Activated T-helper 9 cell treated with anti-CD3 and anti-CD28 coated beads, Interleukin-2, amount 50 U/mL, for 16 hours (primary cell): ENCODE data around the gene HS6ST1.

Experiments
- DNase-seq: peaks from one replicate; pipeline ENCODE4 v3.0.0-alpha.2; 2020; ENCODE audit warnings: low read depth

Gene HS6ST1, protein sequence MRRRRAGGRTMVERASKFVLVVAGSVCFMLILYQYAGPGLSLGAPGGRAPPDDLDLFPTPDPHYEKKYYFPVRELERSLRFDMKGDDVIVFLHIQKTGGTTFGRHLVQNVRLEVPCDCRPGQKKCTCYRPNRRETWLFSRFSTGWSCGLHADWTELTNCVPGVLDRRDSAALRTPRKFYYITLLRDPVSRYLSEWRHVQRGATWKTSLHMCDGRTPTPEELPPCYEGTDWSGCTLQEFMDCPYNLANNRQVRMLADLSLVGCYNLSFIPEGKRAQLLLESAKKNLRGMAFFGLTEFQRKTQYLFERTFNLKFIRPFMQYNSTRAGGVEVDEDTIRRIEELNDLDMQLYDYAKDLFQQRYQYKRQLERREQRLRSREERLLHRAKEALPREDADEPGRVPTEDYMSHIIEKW

DNA sequence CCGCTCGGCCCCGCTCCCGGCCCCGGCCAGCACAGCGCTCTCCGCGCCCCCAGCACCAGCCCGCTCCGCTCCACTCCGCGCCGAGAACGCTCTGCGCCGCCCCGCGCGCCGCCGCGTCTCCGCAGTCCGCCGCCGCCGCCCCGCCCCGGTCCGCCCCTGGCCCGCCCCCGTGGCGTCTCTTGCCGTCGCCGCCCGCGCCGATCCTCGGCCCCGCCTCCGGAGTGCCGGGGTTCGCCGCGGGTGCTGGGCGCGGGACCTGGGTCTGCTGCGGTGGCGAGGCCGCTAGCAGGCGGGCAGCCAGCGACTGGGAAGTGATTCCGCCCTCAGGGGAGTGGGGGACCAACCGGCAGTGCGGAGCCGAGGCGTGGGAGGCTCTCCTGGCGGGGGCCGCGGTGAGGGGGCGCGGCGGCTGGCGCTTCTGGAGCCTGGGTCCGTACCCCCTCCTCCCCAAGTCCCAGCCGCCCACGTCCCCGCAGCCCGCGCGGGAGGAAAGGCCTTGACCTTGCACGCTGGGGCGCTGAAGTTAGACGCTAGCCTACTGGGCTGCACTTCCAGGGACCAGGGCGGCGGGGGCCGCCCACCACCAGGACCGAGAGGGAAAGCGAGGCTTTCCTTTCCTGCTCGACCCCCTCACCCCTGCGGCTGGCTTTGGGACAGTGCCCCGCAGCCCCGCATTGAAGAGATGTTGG is at the start of gene HS6ST1:
TSS of gene HS6ST1 (minus strand) at position 93 of the 689 bp plus-strand sequence. CDS start 305 bp downstream, outside the sequence.
- peak; percentile 83 for DNase-seq

DNA sequence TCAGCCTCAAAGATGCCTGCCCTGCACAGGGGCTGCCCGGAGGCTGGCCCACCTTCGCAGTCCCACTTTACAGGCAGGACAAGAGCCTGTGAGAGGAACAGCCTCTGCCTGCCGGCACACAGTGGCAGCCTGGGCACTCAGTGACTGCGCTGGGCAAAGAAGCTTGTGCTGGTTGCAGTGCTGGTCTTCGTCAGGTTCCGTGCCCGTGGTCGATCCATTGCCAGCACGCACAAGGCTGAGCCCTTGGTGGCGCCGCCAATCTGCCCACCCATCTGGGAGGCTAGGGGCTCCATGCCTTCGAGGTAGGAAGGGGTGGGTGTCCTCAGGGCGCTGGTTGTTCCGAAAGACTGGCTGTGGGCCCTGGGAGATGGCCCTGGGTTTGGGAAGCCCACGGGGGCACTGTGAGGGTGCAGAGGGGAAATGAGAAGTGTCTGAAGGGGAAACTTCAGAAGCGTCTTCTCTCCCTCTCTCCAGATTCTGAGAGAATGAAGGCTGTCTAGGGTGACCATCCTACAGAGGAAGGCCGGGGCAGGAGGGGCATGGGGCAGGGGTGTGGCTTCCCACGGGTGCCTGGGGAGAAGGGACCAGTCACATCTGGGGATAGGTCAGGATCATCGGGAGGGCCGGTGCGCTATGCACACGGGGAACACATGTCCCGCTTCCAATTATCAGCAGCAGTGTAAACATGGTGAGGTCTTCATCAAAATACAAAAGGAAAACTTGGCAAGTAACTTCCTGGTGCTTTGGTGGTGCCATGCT is 49.1 kb upstream of the HS6ST1 start:
- no peak for DNase-seq

DNA sequence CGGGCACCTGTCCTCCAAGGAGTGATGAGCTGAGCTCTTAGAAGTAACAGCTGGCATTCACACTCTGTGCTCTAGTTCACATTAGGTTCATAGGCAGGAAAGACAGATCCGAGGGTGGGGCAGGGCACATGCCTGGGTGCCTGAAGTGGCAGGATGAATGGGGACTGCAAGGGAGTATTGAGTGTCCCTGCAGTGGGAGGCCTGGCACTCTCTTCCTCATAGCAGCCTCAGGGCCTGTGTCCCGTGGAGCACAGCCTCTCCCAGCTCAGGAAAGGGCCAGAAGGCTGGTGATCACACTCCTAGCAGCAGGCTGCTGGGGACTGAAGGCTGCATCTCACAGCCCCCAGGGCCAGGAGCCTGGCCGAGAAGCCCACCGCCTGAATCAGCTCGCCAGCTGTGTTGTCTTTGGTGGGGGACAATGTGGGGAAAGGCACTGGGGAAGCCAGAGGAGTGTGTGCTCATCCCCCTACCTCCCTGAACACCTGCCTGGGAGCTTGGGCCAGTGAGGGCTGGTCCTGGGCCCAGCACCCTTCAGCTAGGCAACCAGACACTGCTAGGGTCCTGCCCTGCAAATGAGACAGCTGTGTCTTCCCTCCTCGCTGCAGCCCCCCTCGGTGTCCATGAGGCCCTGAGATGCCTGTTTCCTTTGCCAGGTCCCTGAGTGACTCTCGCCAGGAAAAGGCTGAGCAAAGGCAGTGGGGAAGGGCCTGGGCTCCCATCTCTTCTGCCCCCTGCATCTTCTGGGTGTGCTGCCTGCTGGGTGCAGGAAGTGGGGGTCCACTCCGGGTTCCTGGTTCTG is 48.2 kb upstream of the HS6ST1 start:
- DNase-seq: no peak

DNA sequence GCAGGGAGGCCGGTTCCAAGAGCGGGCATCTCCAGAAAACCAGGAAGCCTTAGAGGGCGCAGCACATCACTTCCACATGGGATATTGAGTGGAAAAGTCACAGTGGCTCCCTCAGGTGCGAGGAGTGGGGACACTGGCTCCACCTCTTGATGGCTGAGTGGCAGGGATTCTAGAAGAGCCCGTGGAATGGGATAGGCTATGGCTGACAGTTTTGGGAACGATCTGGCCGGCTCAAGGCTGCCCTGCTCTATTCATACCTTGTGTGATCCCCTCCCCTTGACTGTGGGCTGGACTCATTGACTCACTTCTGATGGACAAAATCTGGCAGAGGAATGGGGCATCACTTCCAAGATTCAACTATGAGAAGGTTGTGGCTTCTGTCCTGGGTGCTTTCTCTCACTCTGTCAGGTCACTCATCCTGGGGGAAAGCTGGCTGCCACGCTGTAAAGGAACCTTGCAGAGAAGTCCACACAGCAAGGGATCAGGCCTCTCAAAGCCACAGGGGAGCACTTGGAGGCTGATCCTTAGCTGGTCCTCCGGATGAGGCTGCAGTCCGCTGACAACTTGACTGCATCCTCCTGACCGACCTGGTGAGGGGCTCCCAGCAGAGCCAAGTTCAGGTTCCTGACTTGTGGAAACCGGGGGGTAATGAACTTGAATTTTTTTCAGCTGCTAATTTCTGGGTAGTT is 46.7 kb upstream of the HS6ST1 start:
- DNase-seq: no peak

DNA sequence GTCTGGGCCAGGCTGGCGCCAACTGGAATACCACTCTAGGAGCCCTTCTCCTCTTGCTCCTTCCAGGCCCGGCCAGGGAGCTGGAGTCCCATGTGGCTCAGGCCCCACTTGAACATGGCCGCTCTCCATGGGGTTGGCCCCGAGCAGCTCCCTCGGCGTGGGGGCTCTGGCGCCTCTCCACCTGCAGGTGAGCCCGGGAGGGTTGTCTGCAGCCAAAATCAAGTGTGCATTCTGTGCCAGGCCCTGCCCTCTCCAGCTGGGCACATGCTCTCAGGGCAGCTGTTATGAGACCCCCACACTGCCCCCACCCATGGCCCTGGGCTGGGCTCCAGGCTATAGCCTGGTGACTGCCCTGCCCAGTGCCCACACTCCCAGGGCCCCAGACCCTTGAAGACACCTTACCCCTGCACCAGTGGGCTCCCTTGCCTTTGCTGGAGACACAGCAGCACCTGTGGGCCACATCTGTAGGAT is 45.8 kb upstream of the HS6ST1 start:
- no peak for DNase-seq

DNA sequence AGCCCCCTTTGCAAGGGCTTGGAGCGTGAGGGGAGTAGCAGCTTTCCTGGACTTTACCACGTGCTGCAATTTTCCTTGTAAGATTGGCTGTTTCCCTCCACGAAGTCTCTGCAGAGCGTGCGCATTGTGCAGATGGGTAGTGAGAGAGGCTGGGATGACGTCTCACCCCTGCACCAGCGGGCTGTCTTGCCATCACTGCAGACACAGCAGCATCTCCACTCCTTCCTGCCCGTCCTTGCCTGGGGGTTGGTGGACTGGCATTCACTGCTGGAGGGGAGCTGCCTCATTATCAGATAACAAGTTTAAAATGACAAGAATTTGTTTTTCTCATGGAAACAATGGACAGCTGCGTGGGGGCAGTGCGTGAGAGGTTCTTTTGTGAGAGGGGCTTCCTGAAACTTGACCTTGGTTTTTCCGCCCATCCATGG is 45.3 kb upstream of the HS6ST1 start:
- no peak for DNase-seq

DNA sequence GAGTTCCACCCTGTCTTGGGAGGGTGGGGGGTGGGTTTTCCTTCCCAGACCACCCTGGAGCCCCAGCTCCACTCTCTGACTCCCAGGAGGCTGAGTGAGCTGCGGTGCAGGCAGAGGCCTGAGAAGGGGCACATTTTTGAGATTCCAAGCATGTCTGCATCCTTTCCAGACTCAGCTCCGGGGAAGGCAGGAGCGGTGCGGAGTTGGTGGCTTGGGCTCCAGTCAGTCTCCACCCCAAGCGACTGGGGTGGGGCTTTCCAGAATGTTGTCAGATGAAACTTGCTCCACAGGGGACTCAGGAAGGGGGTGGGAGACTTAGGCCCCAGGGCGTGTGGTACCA is 44.2 kb upstream of the HS6ST1 start:
- no peak for DNase-seq

DNA sequence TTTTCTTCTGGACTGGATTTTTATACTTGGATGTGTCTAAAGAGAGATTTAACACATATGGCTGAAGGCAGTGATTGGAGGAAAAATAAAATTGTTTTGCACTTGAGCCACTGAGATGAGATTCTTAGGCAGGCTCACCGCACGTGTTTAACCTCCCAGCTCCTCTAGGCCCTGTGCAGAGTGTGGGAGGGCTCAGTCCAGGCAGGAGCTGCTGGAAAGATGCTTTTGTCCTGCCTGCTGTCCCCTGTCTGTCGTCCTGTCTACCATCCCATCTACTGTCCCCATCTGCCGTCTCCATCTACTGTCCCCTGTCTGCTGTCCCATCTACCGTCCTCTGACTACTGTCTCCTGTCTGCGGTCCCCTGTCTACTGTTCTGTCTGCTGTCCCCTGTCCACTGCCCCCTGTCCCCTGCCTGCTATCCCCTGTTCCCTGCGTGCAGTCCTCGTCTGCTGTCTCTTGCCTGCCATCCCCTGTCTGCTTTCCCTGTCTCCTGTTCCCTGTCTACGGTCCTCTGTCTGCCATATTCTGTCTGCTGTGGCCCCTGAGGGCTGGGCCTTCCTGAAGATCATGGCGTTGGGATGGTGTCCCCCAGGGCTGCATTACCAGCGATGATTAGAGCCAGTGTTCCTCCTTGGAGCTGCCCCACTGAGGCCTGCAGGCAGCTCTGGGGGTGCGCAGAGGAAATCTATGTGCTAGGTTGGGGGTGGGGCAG is 43.7 kb upstream of the HS6ST1 start:
- no peak for DNase-seq

DNA sequence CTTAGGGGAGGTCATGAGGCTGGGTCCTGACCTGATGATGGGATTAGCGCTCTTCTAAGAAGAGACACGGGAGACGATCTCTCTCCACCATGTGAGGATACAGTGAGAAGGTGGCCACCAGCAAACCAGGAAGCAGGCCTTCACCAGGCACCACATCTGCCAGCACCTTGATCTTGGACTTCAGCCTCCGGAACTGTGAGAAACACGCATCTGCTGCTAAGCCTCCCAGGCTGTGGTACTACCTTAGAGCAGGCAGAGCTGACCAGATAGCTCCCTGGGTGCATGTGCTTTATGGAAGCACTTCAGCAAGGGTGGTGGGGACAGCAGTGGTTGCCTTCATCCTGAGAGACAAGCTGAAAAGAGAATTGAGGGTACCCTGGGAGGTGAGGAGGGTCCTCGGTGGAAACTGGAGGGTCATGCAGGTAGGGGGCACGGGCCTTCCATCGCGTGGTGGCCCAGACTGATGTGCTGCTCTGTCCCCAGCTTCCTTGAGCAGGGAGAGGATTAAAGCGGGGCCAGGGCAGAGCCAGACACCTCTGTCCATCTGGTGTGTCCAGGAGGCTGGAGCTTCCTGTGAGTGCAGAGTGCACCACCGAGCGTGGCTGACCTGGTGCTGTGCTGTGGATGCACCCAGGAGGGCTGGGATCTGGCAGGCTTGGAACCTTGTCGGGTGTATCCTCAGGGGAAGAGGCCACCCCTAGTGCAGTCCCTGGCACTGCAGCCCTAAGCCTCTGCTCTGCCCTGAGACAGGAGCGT is 42.9 kb upstream of the HS6ST1 start:
- no peak for DNase-seq

DNA sequence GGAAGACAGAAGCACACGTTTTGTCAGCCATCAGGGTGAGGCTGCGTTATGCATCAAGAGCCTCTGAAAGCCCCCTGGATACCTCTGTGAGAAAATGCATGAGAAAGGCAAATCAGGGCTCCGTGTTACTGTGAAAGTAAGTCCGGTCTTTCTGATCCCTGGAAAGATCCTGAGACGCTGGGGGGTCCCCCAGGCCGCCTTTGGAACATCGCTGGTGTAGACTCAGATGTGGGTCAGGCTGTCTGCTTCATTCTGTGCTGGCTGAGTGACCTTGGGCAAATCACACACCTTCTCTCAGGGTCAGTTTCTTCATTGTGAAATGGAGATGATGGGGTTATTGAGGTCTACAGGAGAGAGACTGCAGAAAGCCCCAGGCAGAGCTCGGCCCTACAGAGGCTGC is 42.0 kb upstream of the HS6ST1 start:
- DNase-seq: no peak

DNA sequence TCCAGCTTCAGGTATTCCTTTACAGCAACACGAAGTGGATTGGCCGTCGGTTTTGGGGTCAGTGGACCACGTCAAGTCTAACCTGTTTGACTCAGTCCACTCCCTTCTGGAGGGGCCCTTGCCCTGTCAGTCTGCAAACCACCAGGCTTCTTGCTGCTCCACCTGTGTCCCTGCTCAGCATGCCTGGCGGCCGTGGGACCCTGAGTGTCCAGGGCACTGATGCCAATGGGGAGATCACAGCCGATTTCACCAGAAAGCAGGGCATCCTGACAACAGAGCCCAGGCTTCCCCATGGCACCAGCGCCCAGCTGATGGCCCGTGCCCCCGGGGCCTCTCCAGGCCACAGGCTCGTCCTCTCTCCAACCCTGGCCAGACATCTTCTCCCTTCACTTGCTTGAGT is 41.2 kb upstream of the HS6ST1 start:
- DNase-seq: no peak

DNA sequence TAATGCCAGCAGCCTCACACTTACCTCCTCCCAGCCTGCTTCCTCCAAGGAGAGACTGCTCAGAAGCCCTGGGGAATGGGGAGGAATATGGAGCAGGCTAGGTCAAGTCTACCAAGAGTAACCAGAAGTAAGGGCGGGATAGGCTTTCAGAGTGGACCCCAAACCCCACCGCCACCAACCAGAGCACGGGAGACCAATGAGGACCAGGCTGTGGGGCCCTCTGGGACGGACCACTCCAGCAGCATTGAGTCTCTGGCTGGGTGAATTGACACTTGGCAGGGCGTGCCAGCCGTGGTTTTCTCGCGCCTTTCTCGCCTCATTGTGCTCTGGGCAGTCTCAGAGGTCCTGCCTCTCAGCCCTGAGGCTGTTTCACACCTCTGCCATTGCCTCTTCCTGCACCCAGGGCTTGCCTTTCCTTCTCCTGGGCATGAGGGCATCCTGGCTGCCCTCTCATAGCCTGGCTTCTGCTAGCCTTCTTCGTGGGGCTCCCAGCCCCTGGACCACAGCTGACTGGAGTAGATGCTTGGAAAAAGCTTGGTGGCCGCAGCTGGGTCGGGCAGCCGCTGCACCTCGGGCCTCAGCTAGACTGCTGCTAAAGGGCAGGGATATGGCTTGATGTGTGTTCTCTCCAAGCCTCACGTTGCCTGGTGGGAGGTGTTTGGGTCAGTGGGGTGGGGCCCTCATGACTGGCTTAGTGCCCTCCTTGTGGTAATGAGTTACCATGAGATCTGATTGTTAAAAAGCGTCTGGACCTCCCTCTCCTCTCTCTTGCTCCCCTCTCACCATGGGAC is 40.5 kb upstream of the HS6ST1 start:
- no peak for DNase-seq

DNA sequence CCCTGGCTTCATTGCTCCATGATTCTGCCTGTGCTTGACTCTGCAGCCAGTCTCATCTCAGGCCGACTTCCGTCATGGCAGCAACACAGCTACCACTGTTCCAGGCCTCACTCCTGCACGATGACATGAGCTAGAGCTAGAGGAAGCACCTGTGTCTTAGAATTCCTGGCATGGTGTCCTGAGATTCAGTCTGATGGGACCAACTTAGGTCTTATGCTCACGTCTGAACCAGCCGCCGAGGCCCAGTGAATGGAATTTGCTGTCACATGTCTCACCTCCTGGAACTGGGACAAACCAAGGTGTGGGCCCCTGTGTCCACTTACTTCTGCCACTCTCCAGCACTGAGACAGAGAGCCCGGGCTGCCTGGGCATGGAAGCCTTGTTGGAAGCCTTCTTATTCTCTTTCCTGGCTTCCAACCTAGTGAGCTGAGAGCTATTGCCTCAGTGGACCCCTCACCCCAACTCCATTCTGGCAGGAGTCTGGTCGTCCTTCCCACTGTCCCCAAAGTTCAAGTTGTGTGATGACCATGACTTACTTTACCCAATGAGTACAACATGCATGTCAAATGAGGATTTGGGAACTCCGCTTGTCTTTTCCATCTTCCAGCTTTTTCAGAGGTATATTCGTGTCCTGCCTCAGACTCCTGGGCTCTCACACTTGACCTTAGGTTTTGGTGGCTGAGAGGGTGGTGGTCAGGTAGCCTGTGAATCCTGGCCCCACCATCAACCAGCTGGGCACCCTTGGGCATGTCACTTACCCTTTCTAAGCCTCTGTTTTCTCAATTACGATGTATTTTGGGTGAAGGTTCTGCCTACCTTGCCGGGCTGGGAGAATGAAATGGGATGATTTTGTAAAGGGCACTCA is 39.1 kb upstream of the HS6ST1 start:
- no peak for DNase-seq

DNA sequence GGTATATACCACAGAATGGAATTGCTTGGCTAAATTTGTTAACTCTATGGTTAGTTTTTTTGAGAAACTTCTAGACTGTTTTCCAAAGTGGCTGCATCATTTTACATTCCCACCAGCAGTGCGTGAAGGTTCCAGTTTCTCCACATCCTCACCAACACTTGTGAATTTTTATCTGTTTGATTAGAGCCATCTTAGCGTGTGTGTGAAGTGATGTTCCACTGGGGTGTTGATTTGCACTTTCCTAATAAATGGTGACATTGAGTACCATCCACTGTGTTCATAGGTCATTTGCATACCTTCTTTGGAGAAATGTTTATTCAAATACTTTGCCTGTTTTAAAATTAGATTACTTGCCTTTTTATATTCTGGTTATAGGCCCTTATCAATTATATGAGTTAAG is 37.5 kb upstream of the HS6ST1 start:
- no peak for DNase-seq

DNA sequence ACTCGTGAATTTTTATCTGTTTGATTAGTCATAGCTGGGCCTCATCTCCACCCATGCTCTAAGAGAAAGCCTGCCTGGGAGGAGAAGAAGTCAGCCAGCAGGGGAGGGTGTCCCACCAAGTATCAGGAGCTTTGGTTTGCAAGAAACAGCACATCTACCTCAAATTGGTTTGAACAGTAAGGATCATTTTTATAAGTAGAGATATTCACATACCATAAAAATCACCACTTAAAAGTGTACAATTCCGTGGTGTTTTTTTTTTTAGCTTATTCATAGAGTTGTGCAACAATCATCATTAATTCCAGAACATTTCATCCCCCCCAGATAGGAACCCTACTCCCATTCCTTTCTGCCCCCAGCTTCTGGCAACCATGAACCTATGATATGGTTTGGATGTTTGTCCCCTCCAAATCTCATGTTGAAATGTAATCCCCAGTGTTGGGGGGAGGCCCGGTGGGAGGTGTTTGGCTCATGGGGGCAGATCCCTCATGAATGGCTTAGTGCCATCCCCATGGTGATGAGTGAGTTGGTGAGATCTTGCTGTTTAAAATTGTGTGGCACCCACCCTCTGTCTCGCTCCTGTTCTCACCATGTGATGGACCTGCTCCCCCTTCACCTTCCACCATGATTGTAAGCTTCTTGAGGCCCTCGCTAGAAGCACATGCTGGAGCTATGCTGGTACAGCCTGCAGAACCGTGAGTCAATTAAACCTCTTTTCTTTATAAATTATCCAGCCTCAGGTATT is 36.2 kb upstream of the HS6ST1 start:
- no peak for DNase-seq

DNA sequence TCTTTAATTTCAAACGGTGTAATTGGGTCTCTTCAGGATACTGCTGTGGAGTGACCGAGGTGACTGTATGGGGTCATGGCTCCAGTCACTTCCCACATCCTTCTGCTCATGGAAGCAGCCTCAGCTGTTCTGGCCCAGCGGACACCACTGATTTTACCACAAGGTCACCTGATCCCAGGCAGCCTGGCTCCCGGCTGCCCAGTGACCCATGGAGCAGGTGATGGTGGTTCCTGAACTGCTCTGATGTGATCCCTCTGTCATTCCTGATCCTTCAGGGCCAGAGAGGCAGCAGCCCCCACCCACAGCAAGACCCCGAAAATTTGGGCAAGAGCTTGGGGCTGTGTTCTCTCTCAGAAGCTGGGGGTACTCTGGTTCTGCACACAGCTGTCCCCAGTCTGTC is 35.5 kb upstream of the HS6ST1 start:
- DNase-seq: no peak

DNA sequence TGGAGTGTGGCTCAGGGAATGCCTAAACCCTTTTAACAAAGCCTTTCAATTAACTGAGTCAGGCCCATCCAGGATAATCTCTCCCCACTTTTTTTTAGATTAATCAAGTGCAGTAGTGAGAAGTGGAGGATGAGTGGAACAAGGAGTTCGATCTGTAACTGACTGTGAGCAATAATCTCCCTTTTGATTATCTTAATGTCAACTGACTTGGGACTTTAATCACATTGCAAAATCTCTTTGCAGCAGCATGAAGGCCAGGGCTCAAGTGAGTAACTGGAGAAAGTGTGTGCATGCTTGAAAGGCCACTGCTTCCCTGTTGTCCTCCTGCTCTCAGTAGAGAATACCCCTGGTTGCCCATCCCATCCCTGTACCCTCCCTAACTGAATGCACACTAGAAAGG is 32.1 kb upstream of the HS6ST1 start:
- no peak for DNase-seq
